ENCODE measurements around the gene CD302. TPM values are rescaled to one million over a fixed set of nuclear protein-coding genes. Genes with fewer than 3 reads are reported as not detected.

The CD302 gene
- total and polyA plus RNA-seq, 2 donors (not counting 3 experiments of a cell fraction or from before 2014, with no cell fraction given): 10.4 to 10.6 TPM

DNA sequence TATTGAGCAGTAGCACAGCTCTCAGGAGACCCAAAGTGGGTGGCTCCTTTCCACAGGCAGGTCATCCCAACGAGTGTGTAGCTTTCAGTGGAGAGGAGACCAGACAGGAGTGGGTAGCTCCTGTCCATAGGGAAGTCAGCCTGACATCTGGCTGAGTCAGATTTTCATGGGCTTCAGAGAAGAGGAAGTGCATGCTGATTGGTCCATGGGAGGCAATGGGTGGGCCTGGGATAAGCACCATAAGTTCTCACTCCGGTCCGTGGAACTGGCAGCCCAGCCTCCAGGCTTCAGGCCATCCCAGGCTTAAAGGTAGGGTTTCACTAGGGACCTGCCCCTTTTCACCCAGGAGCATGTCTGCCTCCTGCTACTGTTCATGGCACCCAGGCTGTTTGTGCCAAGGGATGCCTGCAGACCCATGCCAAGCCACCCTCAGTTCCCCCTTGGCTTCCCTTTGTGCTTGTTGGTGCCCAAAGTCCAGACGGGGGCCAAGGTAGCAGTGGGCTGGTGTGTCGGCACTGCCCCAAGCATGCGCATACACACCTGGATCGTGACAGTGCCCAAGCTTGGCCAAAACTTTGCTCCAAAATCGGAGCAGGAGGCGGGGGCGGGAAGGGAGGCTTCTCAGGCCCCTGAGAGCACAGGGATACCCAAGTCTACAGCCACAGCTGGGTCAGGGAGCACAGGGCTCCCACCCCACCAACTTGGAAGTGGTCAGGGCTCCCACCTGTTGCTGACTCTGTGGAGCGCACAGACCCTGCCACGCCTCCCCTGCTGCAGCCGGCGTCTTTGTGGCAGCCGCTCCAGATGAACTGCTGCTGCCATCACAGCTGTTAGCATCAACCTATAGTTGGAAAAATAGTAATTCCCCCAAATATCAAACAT lies 59.3 kb downstream of the CD302 start:
- no TSS peak for BruUV-seq (replicated peaks)
- Histone ChIP-seq H3K9me1 (replicated peaks; ENCODE audit: control insufficient read depth, extremely low read depth, insufficient read depth, low read length) (no peaks in the 10 kb centered on the region), H4K20me1 (replicated peaks; ENCODE audit: control insufficient read depth, extremely low read depth, insufficient read depth, low read length) (peaks cover 15% of the 10 kb centered on the region), H3K4me2 (ENCODE audit: insufficient read depth, low read length) (no peak overlapping the region), H2AFZ (ENCODE audit: low read depth, low read length) (no peak overlapping the region), H3K36me3 (ENCODE audit: control insufficient read depth in 2 of 2, extremely low read depth in 1 of 2, insufficient read depth in 2 of 2, low read length in 2 of 2) (peaks cover 22 to 37% of the 10 kb centered on the region in 2 experiments), H3K9me3 (replicated peaks; ENCODE audit: control insufficient read depth, insufficient read depth, low read length) (no peaks in the 10 kb centered on the region), H3K4me3 (replicated peaks in 1 of 3; ENCODE audit: insufficient read depth in 1 of 3, low read depth in 1 of 3, low read length in 3 of 3) (no peak overlapping the region), H3K27me3 (ENCODE audit: control insufficient read depth in 2 of 2, insufficient read depth in 2 of 2, low read length in 2 of 2) (no peaks in the 10 kb centered on the region), H3K79me2 (ENCODE audit: control insufficient read depth, insufficient read depth, low read length) (peaks cover 98% of the 10 kb centered on the region), H3K4me1 (ENCODE audit: control insufficient read depth, extremely low read depth, insufficient read depth, low read length) (peaks cover 25% of the 10 kb centered on the region), H3K9ac (replicated peaks; ENCODE audit: extremely low read depth, insufficient read depth, low read length) (no peak overlapping the region), H3K27ac (ENCODE audit: insufficient read depth, low read depth, low read length) (no peak overlapping the region)
- intact Hi-C loops (cut with micrococcal nuclease) (no loop called here), dilution Hi-C loops (cut with MboI; ENCODE audit: extremely low pct_ligation_motif_present, low sequenced_read_pairs) (no loop called here)
- ChIA-PET POLR2A (no interaction called here), CTCF (interaction anchor here (0.8 to 1.3 kb wide), 2 partner anchors 17 to 68 kb away, joined by 3 read pairs; no protein-coding TSS in a partner anchor)
- FAIRE-seq (no peak), DNase-seq (ENCODE audit: low read depth, low spot score) (no peak)
- TF ChIP-seq POLR2AphosphoS5 (IDR thresholded peaks at IDR 0.05; ENCODE audit: insufficient read depth, low read depth, low read length) (no peak), FOS (IDR thresholded peaks at IDR 0.05; ENCODE audit: borderline replicate concordance, insufficient read depth, low read length) (no peak), JUN (IDR thresholded peaks at IDR 0.05; ENCODE audit: borderline replicate concordance, insufficient read depth, insufficient read length, low read depth) (no peak), EZH2 (IDR thresholded peaks at IDR 0.05; ENCODE audit: borderline replicate concordance, low read depth, low read length, severe bottlenecking) (no peak), MYC (IDR thresholded peaks at IDR 0.05; ENCODE audit: low read depth, low read length) (no peak), GATA2 (IDR thresholded peaks at IDR 0.05; ENCODE audit: insufficient read depth, insufficient read length, low read depth, low read length) (no peak), POLR2A (IDR thresholded peaks at IDR 0.05; ENCODE audit: low read depth, low read length) (no peak)
- TF ChIP-seq, protein P1, sequence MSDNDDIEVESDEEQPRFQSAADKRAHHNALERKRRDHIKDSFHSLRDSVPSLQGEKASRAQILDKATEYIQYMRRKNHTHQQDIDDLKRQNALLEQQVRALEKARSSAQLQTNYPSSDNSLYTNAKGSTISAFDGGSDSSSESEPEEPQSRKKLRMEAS (IDR thresholded peaks at IDR 0.05; ENCODE audit: insufficient read depth, insufficient read length): no peak
- TF ChIP-seq, protein P2, sequence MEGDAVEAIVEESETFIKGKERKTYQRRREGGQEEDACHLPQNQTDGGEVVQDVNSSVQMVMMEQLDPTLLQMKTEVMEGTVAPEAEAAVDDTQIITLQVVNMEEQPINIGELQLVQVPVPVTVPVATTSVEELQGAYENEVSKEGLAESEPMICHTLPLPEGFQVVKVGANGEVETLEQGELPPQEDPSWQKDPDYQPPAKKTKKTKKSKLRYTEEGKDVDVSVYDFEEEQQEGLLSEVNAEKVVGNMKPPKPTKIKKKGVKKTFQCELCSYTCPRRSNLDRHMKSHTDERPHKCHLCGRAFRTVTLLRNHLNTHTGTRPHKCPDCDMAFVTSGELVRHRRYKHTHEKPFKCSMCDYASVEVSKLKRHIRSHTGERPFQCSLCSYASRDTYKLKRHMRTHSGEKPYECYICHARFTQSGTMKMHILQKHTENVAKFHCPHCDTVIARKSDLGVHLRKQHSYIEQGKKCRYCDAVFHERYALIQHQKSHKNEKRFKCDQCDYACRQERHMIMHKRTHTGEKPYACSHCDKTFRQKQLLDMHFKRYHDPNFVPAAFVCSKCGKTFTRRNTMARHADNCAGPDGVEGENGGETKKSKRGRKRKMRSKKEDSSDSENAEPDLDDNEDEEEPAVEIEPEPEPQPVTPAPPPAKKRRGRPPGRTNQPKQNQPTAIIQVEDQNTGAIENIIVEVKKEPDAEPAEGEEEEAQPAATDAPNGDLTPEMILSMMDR (IDR thresholded peaks at IDR 0.05; ENCODE audit: extremely low read depth in 1 of 2, insufficient read depth in 1 of 2, low read depth in 1 of 2, low read length in 2 of 2): no peak

Measured in endothelial cell of umbilical vein (primary cell).